Breast epithelium (tissue), 4 donors: ENCODE measurements around the gene PDE6C. TPM values are rescaled to one million over a fixed set of nuclear protein-coding genes. Genes with fewer than 3 reads are reported as not detected.

Experiments
- DNase-seq, 2 donors: peaks; one replicate each; pipeline ENCODE4 v3.0.0-alpha.2; 2019; ENCODE audit warnings: low spot score in 2 of 2
- H3K27ac ChIP-seq, 2 donors: fragments of 200-600 bp; sonication (generic) in 1 of 2; one replicate each; pipeline ENCODE4 v1.5.1; 2016 to 2019; ENCODE audit warnings: mild to moderate bottlenecking in 1 of 2
- H3K27me3 ChIP-seq, 2 donors: fragments of 200-600 bp; sonication (generic) in 1 of 2; one replicate each; pipeline versions ENCODE4 v1.5.1 to v1.6.0; 2017 to 2019; ENCODE audit warnings: control low read depth in 1 of 2, mild to moderate bottlenecking in 1 of 2
- H3K36me3 ChIP-seq: fragments of 200-600 bp; one replicate; pipeline ENCODE4 v1.5.1; 2019
- H3K4me1 ChIP-seq, 2 donors: fragments of 200-600 bp; sonication (generic); one replicate each; pipeline ENCODE4 v1.5.1; 2016 to 2019; ENCODE audit warnings: control low read depth in 1 of 2
- H3K4me3 ChIP-seq, 3 donors: fragments of 200-600 bp; sonication (generic); 1 replicate in 2 of 3; 2 replicates in 1 of 3; pipeline ENCODE4 v1.5.1; 2016 to 2019; ENCODE audit warnings: mild to moderate bottlenecking in 3 of 3, moderate library complexity in 2 of 3
- H3K9me3 ChIP-seq, 2 donors: fragments of 200-600 bp; sonication (generic) in 1 of 2; one replicate each; pipeline ENCODE4 v1.5.1; 2016 to 2019; ENCODE audit warnings: control low read depth in 1 of 2
- CTCF ChIP-seq, 3 donors: fragments of 450-650 bp; IDR thresholded peaks; one replicate each; pipeline ENCODE4 v1.5.1; 2016 to 2017; ENCODE audit warnings: antibody characterized with exemption in 3 of 3, mild to moderate bottlenecking in 3 of 3, moderate library complexity in 3 of 3
- POLR2A ChIP-seq: fragments of 450-650 bp; IDR thresholded peaks from one replicate; pipeline ENCODE4 v1.6.1; 2016; ENCODE audit warnings: antibody characterized with exemption, mild to moderate bottlenecking, moderate library complexity
- POLR2AphosphoS5 ChIP-seq, 3 donors: sonication (generic); formaldehyde crosslinking; IDR thresholded peaks; one replicate each; pipeline ENCODE4 v1.6.1; 2017; ENCODE audit warnings: antibody characterized with exemption in 3 of 3
- intact Hi-C: fragments of 100-400 bp; cut with DNase I; formaldehyde crosslinking; loops from one replicate; pipeline ENCODE4 v1.15.1; 2023; ENCODE audit warnings: low total_unique reads
- total RNA-seq, 3 donors: library from RNA; depleted of rRNA; stranded (reverse); fragments of >200 nt; gene quantifications; one replicate each; pipeline ENCODE4 v1.1.0, GENCODE V29; 2016

PDE6C gene
- total RNA-seq, 3 donors from 2014 or later, result not detected

DNA sequence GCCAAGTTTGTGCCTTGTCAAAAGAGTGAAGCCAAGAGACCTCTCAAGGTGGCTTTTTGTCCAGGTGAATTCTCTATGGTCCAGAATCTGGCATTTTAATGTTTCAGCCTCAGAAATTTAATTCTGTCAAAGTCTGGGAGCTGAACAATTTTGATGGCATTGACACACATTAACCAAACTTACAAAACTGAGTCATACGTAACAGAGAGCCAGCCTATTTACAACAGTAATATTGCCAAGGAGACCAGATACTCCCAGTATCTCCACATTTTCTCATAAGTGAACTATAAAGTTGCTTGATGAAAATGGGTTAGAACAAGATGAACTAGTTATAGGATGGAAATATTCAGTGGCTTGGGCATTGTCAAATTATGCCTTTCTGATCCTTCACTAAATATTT, 43.8 kb downstream of the PDE6C start:
- Histone ChIP-seq H3K27ac (no peak overlapping the region), H3K4me3 (no peak overlapping the region), H3K27me3 (no peaks in the 10 kb centered on the region), H3K36me3 (no peaks in the 10 kb centered on the region), H3K4me1 (no peaks in the 10 kb centered on the region), H3K9me3 (no peaks in the 10 kb centered on the region)
- no peak for DNase-seq
- TF ChIP-seq CTCF (IDR thresholded peaks at IDR 0.05) (no peak), POLR2AphosphoS5 (IDR thresholded peaks at IDR 0.05) (no peak), POLR2A (no peak)
- intact Hi-C loops, result no loop called here

DNA sequence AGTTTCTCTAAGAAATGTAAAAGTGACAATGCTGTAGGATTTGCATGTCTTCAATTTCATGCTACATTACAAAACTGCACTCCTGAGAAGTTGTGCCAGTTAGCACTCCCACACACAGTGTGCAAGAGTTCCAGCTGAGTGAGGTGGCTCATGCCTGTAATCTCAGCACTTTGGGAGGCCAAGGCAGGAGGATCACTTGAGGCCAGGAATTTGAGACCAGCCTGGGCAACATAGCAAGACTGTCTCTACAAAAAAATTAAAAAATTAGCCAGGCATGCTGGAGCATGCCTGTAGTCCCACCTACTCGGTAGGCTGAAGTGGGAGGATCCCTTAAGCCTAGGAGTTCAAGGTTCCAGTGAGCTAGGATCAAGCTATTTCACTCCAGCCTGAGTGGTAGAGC, 45.4 kb downstream of the PDE6C start:
- no peaks in the 10 kb centered on the region for H3K27me3 ChIP-seq
- H3K4me3 ChIP-seq, result no peak overlapping the region
- intact Hi-C loops, result no loop called here
- DNase-seq, result no peak
- H3K27ac ChIP-seq, result no peak overlapping the region
- H3K9me3 ChIP-seq, result no peaks in the 10 kb centered on the region
- no peaks in the 10 kb centered on the region for H3K36me3 ChIP-seq
- no peak for TF ChIP-seq POLR2A
- TF ChIP-seq CTCF (IDR thresholded peaks at IDR 0.05), result no peak
- TF ChIP-seq POLR2AphosphoS5 (IDR thresholded peaks at IDR 0.05), result no peak
- no peaks in the 10 kb centered on the region for H3K4me1 ChIP-seq

GRCh38 chr10:93666030-93666429, 53.7 kb downstream of the PDE6C start:
- no peaks in the 10 kb centered on the region for H3K4me1 ChIP-seq
- H3K36me3 ChIP-seq, result no peaks in the 10 kb centered on the region
- H3K27ac ChIP-seq, result no peak overlapping the region
- H3K4me3 ChIP-seq, result no peak overlapping the region
- TF ChIP-seq POLR2A (no peak), POLR2AphosphoS5 (IDR thresholded peaks at IDR 0.05) (no peak)
- H3K9me3 ChIP-seq, result no peaks in the 10 kb centered on the region
- intact Hi-C loops, result no loop called here
- no peaks in the 10 kb centered on the region for H3K27me3 ChIP-seq
- no peak for DNase-seq

- intact Hi-C loops, result no loop called here
- H3K4me1 ChIP-seq, result no peaks in the 10 kb centered on the region
- H3K36me3 ChIP-seq, result no peaks in the 10 kb centered on the region
- H3K27me3 ChIP-seq, result no peaks in the 10 kb centered on the region
- H3K9me3 ChIP-seq, result no peaks in the 10 kb centered on the region
- TF ChIP-seq POLR2AphosphoS5 (IDR thresholded peaks at IDR 0.05) (no peak), POLR2A (no peak), CTCF (IDR thresholded peaks at IDR 0.05) (no peak)
- no peak overlapping the region for H3K4me3 ChIP-seq
- H3K27ac ChIP-seq, result no peak overlapping the region
- no peak for DNase-seq
These were observed 55.5 kb downstream of the PDE6C start for GRCh38 chr10:93667795-93668194.

GRCh38 chr10:93670372-93670771, 58.0 kb downstream of the PDE6C start:
- Histone ChIP-seq H3K36me3 (no peaks in the 10 kb centered on the region), H3K27me3 (no peaks in the 10 kb centered on the region), H3K4me1 (no peaks in the 10 kb centered on the region), H3K4me3 (no peak overlapping the region), H3K9me3 (no peaks in the 10 kb centered on the region), H3K27ac (no peak overlapping the region)
- TF ChIP-seq POLR2A (no peak), POLR2AphosphoS5 (IDR thresholded peaks at IDR 0.05) (no peak), CTCF (IDR thresholded peaks at IDR 0.05) (no peak)
- intact Hi-C loops, result no loop called here
- DNase-seq, result no peak

- Histone ChIP-seq H3K27me3 (no peaks in the 10 kb centered on the region), H3K36me3 (no peaks in the 10 kb centered on the region), H3K27ac (no peak overlapping the region), H3K4me3 (no peak overlapping the region), H3K4me1 (no peaks in the 10 kb centered on the region), H3K9me3 (no peaks in the 10 kb centered on the region)
- intact Hi-C loops, result no loop called here
- no peak for DNase-seq
- TF ChIP-seq POLR2AphosphoS5 (IDR thresholded peaks at IDR 0.05) (no peak), CTCF (IDR thresholded peaks at IDR 0.05) (no peak), POLR2A (no peak)
These were observed 58.7 kb downstream of the PDE6C start for GRCh38 chr10:93671042-93671441.
